ENCODE data around the gene ITSN2.
"Not testable (repeated sequence)": the region's sequence is repeated elsewhere in the genome, so short reads cannot be mapped to it uniquely, and the experiment has no call there.

ITSN2 gene

DNA sequence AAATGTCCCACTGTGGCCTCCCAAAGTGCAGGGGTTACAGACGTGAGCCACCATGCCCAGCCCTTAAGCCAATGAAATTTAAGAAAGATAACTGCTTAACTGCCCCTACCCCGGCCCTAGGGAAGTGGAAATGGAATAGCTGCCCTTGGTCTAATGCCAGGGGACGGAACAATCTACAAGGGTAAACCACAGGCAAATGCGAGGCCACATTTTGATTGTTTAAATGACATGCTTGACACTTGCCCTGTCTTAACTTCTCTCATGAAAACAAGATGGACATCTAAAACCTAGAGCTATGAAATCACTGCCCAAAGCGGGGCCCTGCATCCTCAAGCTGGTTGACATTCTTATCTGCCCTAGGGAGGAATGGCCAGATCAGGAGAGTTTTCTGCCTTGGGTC lies 5.5 kb upstream of the ITSN2 start:
- Histone ChIP-seq H3K4me3 (no peak overlapping the region), H3K4me2 (no peak overlapping the region), H4K20me1 (no peaks in the 10 kb centered on the region), H3K9me3 (no peaks in the 10 kb centered on the region), H3K27me3 (no peaks in the 10 kb centered on the region), H3K36me3 (no peaks in the 10 kb centered on the region), H3K4me1 (peaks cover 3% of the 10 kb centered on the region; the same call in 1 of the 2 replicates), H3K9ac (no peak overlapping the region), H3K27ac (no peak overlapping the region)
- TF ChIP-seq Cebpa-rat (IDR thresholded peaks at IDR 0.05), result no peak

- no peaks in the 10 kb centered on the region for H4K20me1 ChIP-seq
- no peak overlapping the region for H3K4me2 ChIP-seq
- H3K4me1 ChIP-seq, result peaks cover 5% of the 10 kb centered on the region; the same call in 1 of the 2 replicates
- no peaks in the 10 kb centered on the region for H3K36me3 ChIP-seq
- H3K27ac ChIP-seq, result no peak overlapping the region
- H3K9ac ChIP-seq, result no peak overlapping the region
- TF ChIP-seq Cebpa-rat (IDR thresholded peaks at IDR 0.05), result no peak
- no peaks in the 10 kb centered on the region for H3K9me3 ChIP-seq
- H3K27me3 ChIP-seq, result no peaks in the 10 kb centered on the region
- no peak overlapping the region for H3K4me3 ChIP-seq
Measured at GRCh38 chr2:24365051-24365450, 4.7 kb upstream of the ITSN2 start.

- H3K9me3 ChIP-seq, result no peaks in the 10 kb centered on the region
- no peak for TF ChIP-seq Cebpa-rat (IDR thresholded peaks at IDR 0.05)
- no peak overlapping the region for H3K4me3 ChIP-seq
- H3K4me2 ChIP-seq, result no peak overlapping the region
- H3K27ac ChIP-seq, result no peak overlapping the region
- peaks cover 15% of the 10 kb centered on the region for H3K4me1 ChIP-seq
- no peaks in the 10 kb centered on the region for H3K27me3 ChIP-seq
- H4K20me1 ChIP-seq, result peaks cover 7% of the 10 kb centered on the region; the same call in 1 of the 2 replicates
- no peak overlapping the region for H3K9ac ChIP-seq
- H3K36me3 ChIP-seq, result no peaks in the 10 kb centered on the region
Measured at GRCh38 chr2:24363301-24363700, 3.0 kb upstream of the ITSN2 start.

DNA sequence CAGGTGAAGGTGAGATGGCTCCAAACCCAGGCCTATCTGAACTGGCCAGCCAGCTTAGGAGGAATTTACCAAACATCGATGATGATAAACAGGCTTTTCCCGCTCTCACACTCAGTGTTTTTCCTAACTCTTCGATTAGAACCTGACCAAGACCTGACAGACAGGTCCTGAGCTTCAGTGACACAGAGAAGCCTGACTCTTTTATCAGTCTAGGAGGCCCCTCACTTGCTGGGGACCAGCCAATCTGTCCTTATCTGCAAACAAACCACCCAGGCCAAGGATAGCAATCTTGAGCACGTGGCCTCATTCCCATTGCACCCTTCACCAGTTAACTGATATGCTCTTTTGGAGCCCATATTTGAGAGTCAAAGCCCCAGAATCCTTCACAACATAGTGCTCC lies 1.9 kb upstream of the ITSN2 start:
- Histone ChIP-seq H3K27ac (no peak overlapping the region), H3K27me3 (no peaks in the 10 kb centered on the region), H3K9ac (no peak overlapping the region), H3K4me2 (no peak overlapping the region), H3K4me3 (no peak overlapping the region), H3K36me3 (no peaks in the 10 kb centered on the region), H3K4me1 (peaks cover 21% of the 10 kb centered on the region), H4K20me1 (peaks cover 13% of the 10 kb centered on the region; the same call in 1 of the 2 replicates), H3K9me3 (peaks cover 1% of the 10 kb centered on the region; the same call in 1 of the 2 replicates)
- TF ChIP-seq Cebpa-rat (IDR thresholded peaks at IDR 0.05), result no peak

GRCh38 chr2:24360963-24361330 lies 611 bp upstream of the ITSN2 start:
- Histone ChIP-seq H3K4me3 (peak overlapping the region; percentile 98), H4K20me1 (peaks cover 13% of the 10 kb centered on the region; the same call in 1 of the 2 replicates), H3K9ac (peak overlapping the region; percentile 96), H3K9me3 (peaks cover 7% of the 10 kb centered on the region; the same call in 1 of the 2 replicates), H3K4me1 (peaks cover 23% of the 10 kb centered on the region), H3K36me3 (no peaks in the 10 kb centered on the region), H3K27ac (peak overlapping the region; percentile 96), H3K27me3 (no peaks in the 10 kb centered on the region), H3K4me2 (peak overlapping the region; percentile 82)
- TF ChIP-seq Cebpa-rat (IDR thresholded peaks at IDR 0.05), result no peak

GRCh38 chr2:24359129-24360049 lies 947 bp downstream of the ITSN2 start:
- H3K9ac ChIP-seq, result peak overlapping the region; percentile 96
- peak overlapping the region; percentile 98 for H3K4me3 ChIP-seq
- peaks cover 13% of the 10 kb centered on the region; the same call in 1 of the 2 replicates for H4K20me1 ChIP-seq
- no peaks in the 10 kb centered on the region for H3K36me3 ChIP-seq
- no peak for TF ChIP-seq Cebpa-rat (IDR thresholded peaks at IDR 0.05)
- H3K4me2 ChIP-seq, result peak overlapping the region; percentile 82
- H3K4me1 ChIP-seq, result peaks cover 39% of the 10 kb centered on the region
- H3K27ac ChIP-seq, result peak overlapping the region; percentile 96
- H3K27me3 ChIP-seq, result no peaks in the 10 kb centered on the region
- peaks cover 7% of the 10 kb centered on the region; the same call in 1 of the 2 replicates for H3K9me3 ChIP-seq

GRCh38 chr2:24357767-24358166 lies 2.6 kb downstream of the ITSN2 start:
- H4K20me1 ChIP-seq, result peaks cover 19% of the 10 kb centered on the region; the same call in 1 of the 2 replicates
- not testable (repeated sequence) for H3K36me3 ChIP-seq, H3K9ac ChIP-seq, H3K9me3 ChIP-seq, H3K27me3 ChIP-seq, H3K27ac ChIP-seq, H3K4me3 ChIP-seq
- H3K4me1 ChIP-seq, result peaks cover 55% of the 10 kb centered on the region
- H3K4me2 ChIP-seq, result peak overlapping the region; percentile 82

GRCh38 chr2:24357115-24357514 lies 3.2 kb downstream of the ITSN2 start:
- H3K4me3 ChIP-seq, H3K27me3 ChIP-seq, H3K9ac ChIP-seq, H3K36me3 ChIP-seq, H3K9me3 ChIP-seq, H3K27ac ChIP-seq, H3K4me2 ChIP-seq: not testable (repeated sequence)
- peaks cover 61% of the 10 kb centered on the region for H3K4me1 ChIP-seq
- peaks cover 19% of the 10 kb centered on the region; the same call in 1 of the 2 replicates for H4K20me1 ChIP-seq

DNA sequence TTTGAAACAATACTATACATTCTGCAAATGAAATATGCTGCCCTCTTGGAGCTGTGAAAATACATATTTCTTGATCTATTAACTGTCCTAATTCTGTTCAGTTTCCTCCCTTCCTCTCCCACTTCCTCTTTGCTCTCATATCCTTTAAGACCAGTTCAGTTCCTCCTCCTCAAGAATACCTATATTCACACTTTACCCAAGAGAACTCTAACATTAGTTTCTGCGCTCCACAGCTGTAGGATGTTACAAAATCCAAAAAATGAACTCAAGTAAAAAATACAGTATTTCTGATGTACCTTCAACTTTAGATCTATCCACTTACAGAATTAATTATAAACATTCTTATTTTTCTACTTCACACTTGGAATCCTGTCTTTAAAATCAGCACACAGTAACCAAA lies 5.4 kb downstream of the ITSN2 start:
- no peak for TF ChIP-seq Cebpa-rat (IDR thresholded peaks at IDR 0.05)
- Histone ChIP-seq H3K9ac (no peak overlapping the region; the same call in 1 of the 2 replicates), H4K20me1 (peaks cover 31% of the 10 kb centered on the region; the same call in 1 of the 2 replicates)

GRCh38 chr2:24354395-24354794 lies 5.9 kb downstream of the ITSN2 start:
- Histone ChIP-seq H3K9ac (no peak overlapping the region), H3K27ac (peak overlapping the region; percentile 54), H3K36me3 (no peaks in the 10 kb centered on the region), H4K20me1 (peaks cover 36% of the 10 kb centered on the region; the same call in 1 of the 2 replicates), H3K9me3 (peaks cover 7% of the 10 kb centered on the region; the same call in 1 of the 2 replicates), H3K4me3 (no peak overlapping the region), H3K4me1 (peaks cover 70% of the 10 kb centered on the region), H3K27me3 (no peaks in the 10 kb centered on the region), H3K4me2 (peak overlapping the region; percentile 63)
- TF ChIP-seq Cebpa-rat (IDR thresholded peaks at IDR 0.05), result no peak

More for the DNA sequence above, 5.4 kb downstream of the ITSN2 start:
- Histone ChIP-seq H3K27me3 (no peaks in the 10 kb centered on the region), H3K9me3 (peaks cover 7% of the 10 kb centered on the region; the same call in 1 of the 2 replicates), H3K4me3 (peak overlapping the region; percentile 24), H3K4me1 (peaks cover 70% of the 10 kb centered on the region), H3K4me2 (peak overlapping the region; percentile 63), H3K36me3 (no peaks in the 10 kb centered on the region), H3K27ac (0 out of 2 replicates have a peak overlapping the region, but pooled peaks have one; percentile 54)
